ENCODE measurements around the gene GATAD2B.

DNA sequence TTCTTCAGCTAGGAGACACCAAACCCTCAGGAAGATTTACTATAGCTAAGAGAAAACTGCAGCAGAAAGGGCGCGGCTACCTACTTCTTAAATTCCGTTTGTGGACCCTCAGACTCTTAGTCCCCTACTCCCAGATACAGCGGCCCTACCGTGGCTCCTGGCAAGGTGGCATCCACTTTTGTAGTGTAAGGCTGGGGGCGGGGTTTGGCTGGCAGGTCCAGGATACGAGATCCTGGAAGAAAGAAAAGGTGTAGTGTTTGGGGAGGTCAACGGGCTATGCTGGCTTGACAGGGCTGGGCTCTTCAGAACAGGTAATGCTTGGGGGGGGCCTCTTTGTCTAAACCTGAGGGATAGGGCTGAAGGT, 45.2 kb upstream of the GATAD2B start:
- no peak for TF ChIP-seq YY1 (IDR thresholded peaks at IDR 0.05; ENCODE audit: insufficient read depth, insufficient read length)
- no peak for TF ChIP-seq SUZ12 (IDR thresholded peaks at IDR 0.05; ENCODE audit: extremely low read depth, insufficient read depth, insufficient read length)
- no peak for TF ChIP-seq ZNF274 (IDR thresholded peaks at IDR 0.05; ENCODE audit: low read depth, low read length)

All from NT2/D1 (cell line).